Activated CD4-positive, alpha-beta T cell treated with anti-CD3 and anti-CD28 coated beads, Interleukin-10, Interleukin-2, amounts not matched to agents 100 ng/mL and 50 ng/mL, durations not matched to agents 16 hours and 8 hours (primary cell): ENCODE data around the gene ENO4.
A peak's percentile ranks its signal among the peaks of the same experiment; 100 is the strongest.

Experiments used
- DNase-seq: peaks from one replicate; pipeline ENCODE4 v3.0.0-alpha.2; 2020

The ENO4 gene

GRCh38 chr10:116849248-116850057, at the start of gene ENO4:
Gene ENO4, plus strand, starts transcription at chr10:116849499. Its CDS starts 68 bp downstream, at chr10:116849567.
- DNase-seq = peak; percentile 34

GRCh38 chr10:116800286-116800929, 48.9 kb upstream of the ENO4 start:
- no peak for DNase-seq

GRCh38 chr10:116801658-116802057, 47.6 kb upstream of the ENO4 start:
- no peak for DNase-seq

GRCh38 chr10:116802474-116802873, 46.8 kb upstream of the ENO4 start:
- DNase-seq = no peak

GRCh38 chr10:116802876-116803275, 46.4 kb upstream of the ENO4 start:
- no peak for DNase-seq

- DNase-seq = no peak
These were observed 45.6 kb upstream of the ENO4 start for GRCh38 chr10:116803451-116804249.

GRCh38 chr10:116808706-116809105, 40.6 kb upstream of the ENO4 start:
- no peak for DNase-seq

GRCh38 chr10:116809483-116810119, 39.7 kb upstream of the ENO4 start:
- no peak for DNase-seq

- DNase-seq = no peak
These were observed 39.2 kb upstream of the ENO4 start for GRCh38 chr10:116810120-116810500.

- DNase-seq = no peak
These were observed 38.4 kb upstream of the ENO4 start for GRCh38 chr10:116810895-116811294.

- no peak for DNase-seq
These were observed 37.6 kb upstream of the ENO4 start for GRCh38 chr10:116811691-116812090.

GRCh38 chr10:116815641-116816415, 33.5 kb upstream of the ENO4 start:
- DNase-seq = no peak

GRCh38 chr10:116817178-116817577, 32.1 kb upstream of the ENO4 start:
- no peak for DNase-seq

GRCh38 chr10:116817780-116818343, 31.4 kb upstream of the ENO4 start:
- DNase-seq = no peak

- no peak for DNase-seq
These were observed 29.2 kb upstream of the ENO4 start for GRCh38 chr10:116819999-116820677.

GRCh38 chr10:116825901-116826300, 23.4 kb upstream of the ENO4 start:
- no peak for DNase-seq

GRCh38 chr10:116826803-116827202, 22.5 kb upstream of the ENO4 start:
- DNase-seq = no peak

- no peak for DNase-seq
These were observed 22.1 kb upstream of the ENO4 start for GRCh38 chr10:116827214-116827671.

- DNase-seq = peak; percentile 4
These were observed 21.2 kb upstream of the ENO4 start for GRCh38 chr10:116828116-116828515.

- DNase-seq = no peak
These were observed 19.6 kb upstream of the ENO4 start for GRCh38 chr10:116829711-116830110.

- no peak for DNase-seq
These were observed 18.2 kb upstream of the ENO4 start for GRCh38 chr10:116831086-116831485.
